K562 (cell line): ENCODE measurements around the gene TMEM45A. TPM values are rescaled to one million over a fixed set of nuclear protein-coding genes. Genes with fewer than 3 reads are reported as not detected.

ENCODE experiments used
- ATAC-seq: fragments of 200-7000 bp; cut with Tn5 transposase; 3 replicates; pipeline ENCODE4 v1.9.1; 2020; ENCODE audit warnings: moderate library complexity
- BruUV-seq: library from RNA; stranded (reverse); fragments of 400-500 nt; replicated peaks from 2 replicates; lab custom pipeline; 2021; lab: Mats Ljungman, UMichigan
- CTCF ChIA-PET: fragments of 300-600 bp; formaldehyde crosslinking; extraction: SDS; loops from one replicate; lab custom pipeline; 2021; ENCODE audit warnings: low intra/inter-chr PET ratio; lab: Yijun Ruan, JAX
- POLR2A ChIA-PET: fragments of 300-600, 350-650 bp; sonication (Branson Sonifier 250); formaldehyde crosslinking; extraction: SDS; loops from one replicate; lab custom pipeline; 2021; ENCODE audit warnings: antibody characterized with exemption, inconsistent platforms; lab: Yijun Ruan, JAX
- DNase-seq, 4 experiments: peaks; one replicate each; pipeline versions ENCODE4 v3.0.0 to v3.0.0-alpha.2; 2011 to 2018; ENCODE audit warnings: low spot score in 3 of 4, mixed read lengths in 3 of 4; ENCODE audit errors: extremely low read depth in 1 of 4
- FAIRE-seq: peaks from 2 replicates; lab custom pipeline; 2011; peaks lifted over from hg19 to GRCh38; lab: Jason Lieb, UNC
- H2AFZ ChIP-seq: 2 replicates; pipeline ENCODE4 v1.6.0; 2011; ENCODE audit warnings: low read depth, low read length, control low read depth, inconsistent platforms
- H3K27ac ChIP-seq: fragments of 200-600 bp; 3 replicates; pipeline ENCODE4 v1.8.0; 2011; ENCODE audit warnings: low read depth, mild to moderate bottlenecking, control low read depth, inconsistent platforms, low read length, moderate library complexity, mixed read lengths; ENCODE audit errors: extremely low read depth
- H3K27me3 ChIP-seq, 2 experiments: fragments of 300-600 bp in 1 of 2; 2 replicates in 1 of 2; 3 replicates in 1 of 2; pipeline versions ENCODE4 v1.6.0 to v1.8.0; 2011; ENCODE audit warnings: inconsistent platforms in 2 of 2, low read length in 2 of 2, mild to moderate bottlenecking in 1 of 2, mixed read lengths in 1 of 2, moderate library complexity in 1 of 2; ENCODE audit not compliant: control insufficient read depth in 2 of 2, insufficient read depth in 2 of 2
- H3K36me3 ChIP-seq: fragments of 300-600 bp; 3 replicates; pipeline ENCODE4 v1.8.0; 2011; ENCODE audit warnings: mild to moderate bottlenecking, low read length, inconsistent platforms; ENCODE audit not compliant: control insufficient read depth, insufficient read depth
- H3K4me1 ChIP-seq, 2 experiments: fragments of 200-600 bp in 1 of 2; replicated peaks in 1 of 2; 2 replicates in 1 of 2; 3 replicates in 1 of 2; pipeline versions ENCODE4 v1.5.1 to v1.8.0; 2011; ENCODE audit warnings: inconsistent platforms in 2 of 2, low read length in 2 of 2, mild to moderate bottlenecking in 1 of 2, mixed read lengths in 1 of 2, moderate library complexity in 1 of 2; ENCODE audit not compliant: control insufficient read depth in 2 of 2, insufficient read depth in 2 of 2
- H3K4me2 ChIP-seq: 2 replicates; pipeline ENCODE4 v1.6.1; 2011; ENCODE audit warnings: low read length, control low read depth, inconsistent platforms, mixed read lengths; ENCODE audit not compliant: insufficient read depth
- H3K4me3 ChIP-seq: fragments of 200-600 bp; sonication (generic), shearing (Covaris generic); 2 replicates; pipeline ENCODE4 v1.5.1; 2016; ENCODE audit warnings: control low read depth, inconsistent platforms
- H3K79me2 ChIP-seq: fragments of 200-600 bp; 3 replicates; pipeline ENCODE4 v1.8.0; 2011; ENCODE audit warnings: low read length, inconsistent platforms; ENCODE audit not compliant: control insufficient read depth, insufficient read depth
- H3K9ac ChIP-seq, 2 experiments: 2 replicates each; pipeline versions ENCODE4 v1.6.0 to v1.6.1; 2011; ENCODE audit warnings: low read depth in 2 of 2, low read length in 2 of 2, control low read depth in 1 of 2, inconsistent platforms in 1 of 2, mild to moderate bottlenecking in 1 of 2, mixed read lengths in 1 of 2; ENCODE audit not compliant: insufficient read depth in 1 of 2
- H3K9me1 ChIP-seq: one replicate; pipeline ENCODE4 v1.6.0; 2011; ENCODE audit warnings: inconsistent platforms, mild to moderate bottlenecking, low read length, moderate library complexity; ENCODE audit not compliant: control insufficient read depth, insufficient read depth
- H3K9me3 ChIP-seq: replicated peaks from 2 replicates; pipeline ENCODE4 v1.5.1; 2011; ENCODE audit warnings: low read depth, low read length, inconsistent platforms; ENCODE audit not compliant: control insufficient read depth, insufficient read depth
- H4K20me1 ChIP-seq: replicated peaks from 2 replicates; pipeline ENCODE4 v1.6.1; 2011; ENCODE audit warnings: low read length, inconsistent platforms, mixed read lengths; ENCODE audit not compliant: control insufficient read depth, insufficient read depth
- NUFIP1 ChIP-seq: fragments of 450-650 bp; IDR thresholded peaks from 2 replicates; pipeline ENCODE4 v1.6.1; 2018; ENCODE audit not compliant: partially characterized antibody
- PHTF2 ChIP-seq: fragments of 250-450 bp; sonication (Bioruptor Pico); IDR thresholded peaks from 2 replicates; pipeline ENCODE4 v1.5.0; 2021; ENCODE audit warnings: mild to moderate bottlenecking
- SREBF1 ChIP-seq: fragments of 150-350 bp; IDR thresholded peaks from 2 replicates; pipeline ENCODE4 v1.6.1; 2014; ENCODE audit warnings: antibody characterized with exemption, low read depth, low read length, borderline replicate concordance
- ZNF699 ChIP-seq: fragments of 250-450 bp; sonication (Bioruptor Pico); IDR thresholded peaks from 2 replicates; pipeline ENCODE4 v1.8.0; 2021; ENCODE audit warnings: mild to moderate bottlenecking, moderate library complexity; ENCODE audit not compliant: insufficient replicate concordance
- WGBS: fragments of 100-300 bp; shearing (Covaris generic); methylation state at CpG from one replicate; pipeline ENCODE4 v1.1.6; 2016; ENCODE audit warnings: low coverage, mixed read lengths; ENCODE audit not compliant: insufficient coverage; ENCODE audit errors: missing lambda C conversion rate; 5-methylcytosine and 5-hydroxymethylcytosine counted together
- in situ Hi-C: fragments of 300-500 bp; cut with MboI; formaldehyde crosslinking; loops from 4 replicates; pipeline ENCODE4 v1.15.0; 2018; ENCODE audit warnings: inconsistent platforms, mixed read lengths
- intact Hi-C: fragments of 100-400 bp; cut with micrococcal nuclease; formaldehyde crosslinking; loops from 2 replicates; pipeline ENCODE4 v1.14.2; 2022
- polyA plus RNA-seq, 8 experiments: library from polyadenylated mRNA; depleted of rRNA in 4 of 8; stranded (reverse) in 5 of 8; unstranded in 3 of 8; fragments of >200 nt; fragmentation: Nextera tagmentation in 2 of 8; fragmentation: Illumina TruSeq in 1 of 8; extraction: Ambion mirVana in 2 of 8; extraction: Trizol in 1 of 8; gene quantifications; 2 replicates each; pipeline versions ENCODE4 v1.2.1 to v1.2.3, GENCODE V29; 2011 to 2014; ENCODE audit warnings: inconsistent platforms in 1 of 8, missing spikeins in 1 of 8
- total RNA-seq, 7 experiments: library from RNA; depleted of rRNA in 6 of 7; stranded (reverse); fragments of >200 nt in 6 of 7; fragmentation: Illumina TruSeq in 2 of 7; extraction: Trizol in 2 of 7; gene quantifications; 2 replicates each; pipeline versions ENCODE4 v1.2.1 to v1.2.3, GENCODE V29; 2011 to 2021; ENCODE audit warnings: low replicate concordance in 1 of 7
- TF ChIP-seq, protein P1 (sequence below): fragments of 450-650 bp; IDR thresholded peaks from 2 replicates; pipeline ENCODE4 v1.6.1; 2016; ENCODE audit warnings: low read depth
- TF ChIP-seq, protein P2 (sequence below): sonication (generic); formaldehyde crosslinking; IDR thresholded peaks from 2 replicates; pipeline ENCODE4 v1.8.1; 2023; ENCODE audit warnings: mild to moderate bottlenecking, missing genetic modification reagents, moderate library complexity
- TF ChIP-seq, protein P3 (sequence below): fragments of 450-650 bp; IDR thresholded peaks from 2 replicates; pipeline ENCODE4 v1.7.1; 2018; ENCODE audit warnings: mild to moderate bottlenecking, low read depth; ENCODE audit not compliant: partially characterized antibody
- TF ChIP-seq, protein P4 (sequence below): IDR thresholded peaks from 2 replicates; pipeline ENCODE4 v1.6.1; 2012; ENCODE audit warnings: low read depth, low read length, improper control_type of control experiment, borderline replicate concordance

Gene TMEM45A
- total and polyA plus RNA-seq, 9 of the 15 experiments (the other 6 are each of a cell fraction or from before 2014, with no cell fraction given), result 0.41 to 4.1 (median 0.95) TPM

DNA sequence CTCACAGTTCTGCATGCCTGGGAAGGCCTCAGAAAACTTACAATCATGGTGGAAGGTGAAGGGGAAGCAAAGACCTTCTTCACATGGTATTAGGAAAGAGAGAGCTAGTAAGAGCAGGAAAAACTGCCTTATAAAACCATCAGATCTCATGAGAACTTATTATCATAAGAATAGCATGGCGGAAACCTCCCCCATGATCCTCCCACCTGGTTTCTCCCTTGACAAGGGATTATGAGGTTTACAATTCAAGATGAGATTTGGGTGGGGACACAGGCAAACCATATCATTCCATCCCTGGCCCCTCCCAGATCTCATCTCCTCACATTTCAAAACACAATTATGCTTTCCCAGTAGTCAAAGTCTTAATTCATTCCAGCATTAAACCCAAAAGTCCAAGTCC lies 34.6 kb upstream of the TMEM45A start:
- Histone ChIP-seq H3K4me2 (no peak overlapping the region), H3K27me3 (no peaks in the 10 kb centered on the region), H3K9me1 (no peaks in the 10 kb centered on the region), H3K36me3 (no peaks in the 10 kb centered on the region), H3K4me1 (peaks cover 0 to 4% of the 10 kb centered on the region in 2 experiments; a peak in 1 of 5 replicates), H3K9me3 (no peaks in the 10 kb centered on the region), H3K79me2 (no peaks in the 10 kb centered on the region), H3K4me3 (no peak overlapping the region), H3K27ac (no peak overlapping the region), H2AFZ (no peak overlapping the region), H3K9ac (no peak overlapping the region), H4K20me1 (no peaks in the 10 kb centered on the region)
- WGBS, result 100% methylated on average over 1 of the region's 1 CpG
- ChIA-PET POLR2A (no interaction called here), CTCF (no interaction called here)
- DNase-seq (no peak), ATAC-seq (no peak), FAIRE-seq (no peak)
- no TSS peak for BruUV-seq
- in situ Hi-C loops (no loop called here), intact Hi-C loops (no loop called here)
- TF ChIP-seq ZNF699 (no peak), NUFIP1 (no peak), SREBF1 (no peak), PHTF2 (CRISPR knock-in tag) (no peak)
- TF ChIP-seq, protein P1, sequence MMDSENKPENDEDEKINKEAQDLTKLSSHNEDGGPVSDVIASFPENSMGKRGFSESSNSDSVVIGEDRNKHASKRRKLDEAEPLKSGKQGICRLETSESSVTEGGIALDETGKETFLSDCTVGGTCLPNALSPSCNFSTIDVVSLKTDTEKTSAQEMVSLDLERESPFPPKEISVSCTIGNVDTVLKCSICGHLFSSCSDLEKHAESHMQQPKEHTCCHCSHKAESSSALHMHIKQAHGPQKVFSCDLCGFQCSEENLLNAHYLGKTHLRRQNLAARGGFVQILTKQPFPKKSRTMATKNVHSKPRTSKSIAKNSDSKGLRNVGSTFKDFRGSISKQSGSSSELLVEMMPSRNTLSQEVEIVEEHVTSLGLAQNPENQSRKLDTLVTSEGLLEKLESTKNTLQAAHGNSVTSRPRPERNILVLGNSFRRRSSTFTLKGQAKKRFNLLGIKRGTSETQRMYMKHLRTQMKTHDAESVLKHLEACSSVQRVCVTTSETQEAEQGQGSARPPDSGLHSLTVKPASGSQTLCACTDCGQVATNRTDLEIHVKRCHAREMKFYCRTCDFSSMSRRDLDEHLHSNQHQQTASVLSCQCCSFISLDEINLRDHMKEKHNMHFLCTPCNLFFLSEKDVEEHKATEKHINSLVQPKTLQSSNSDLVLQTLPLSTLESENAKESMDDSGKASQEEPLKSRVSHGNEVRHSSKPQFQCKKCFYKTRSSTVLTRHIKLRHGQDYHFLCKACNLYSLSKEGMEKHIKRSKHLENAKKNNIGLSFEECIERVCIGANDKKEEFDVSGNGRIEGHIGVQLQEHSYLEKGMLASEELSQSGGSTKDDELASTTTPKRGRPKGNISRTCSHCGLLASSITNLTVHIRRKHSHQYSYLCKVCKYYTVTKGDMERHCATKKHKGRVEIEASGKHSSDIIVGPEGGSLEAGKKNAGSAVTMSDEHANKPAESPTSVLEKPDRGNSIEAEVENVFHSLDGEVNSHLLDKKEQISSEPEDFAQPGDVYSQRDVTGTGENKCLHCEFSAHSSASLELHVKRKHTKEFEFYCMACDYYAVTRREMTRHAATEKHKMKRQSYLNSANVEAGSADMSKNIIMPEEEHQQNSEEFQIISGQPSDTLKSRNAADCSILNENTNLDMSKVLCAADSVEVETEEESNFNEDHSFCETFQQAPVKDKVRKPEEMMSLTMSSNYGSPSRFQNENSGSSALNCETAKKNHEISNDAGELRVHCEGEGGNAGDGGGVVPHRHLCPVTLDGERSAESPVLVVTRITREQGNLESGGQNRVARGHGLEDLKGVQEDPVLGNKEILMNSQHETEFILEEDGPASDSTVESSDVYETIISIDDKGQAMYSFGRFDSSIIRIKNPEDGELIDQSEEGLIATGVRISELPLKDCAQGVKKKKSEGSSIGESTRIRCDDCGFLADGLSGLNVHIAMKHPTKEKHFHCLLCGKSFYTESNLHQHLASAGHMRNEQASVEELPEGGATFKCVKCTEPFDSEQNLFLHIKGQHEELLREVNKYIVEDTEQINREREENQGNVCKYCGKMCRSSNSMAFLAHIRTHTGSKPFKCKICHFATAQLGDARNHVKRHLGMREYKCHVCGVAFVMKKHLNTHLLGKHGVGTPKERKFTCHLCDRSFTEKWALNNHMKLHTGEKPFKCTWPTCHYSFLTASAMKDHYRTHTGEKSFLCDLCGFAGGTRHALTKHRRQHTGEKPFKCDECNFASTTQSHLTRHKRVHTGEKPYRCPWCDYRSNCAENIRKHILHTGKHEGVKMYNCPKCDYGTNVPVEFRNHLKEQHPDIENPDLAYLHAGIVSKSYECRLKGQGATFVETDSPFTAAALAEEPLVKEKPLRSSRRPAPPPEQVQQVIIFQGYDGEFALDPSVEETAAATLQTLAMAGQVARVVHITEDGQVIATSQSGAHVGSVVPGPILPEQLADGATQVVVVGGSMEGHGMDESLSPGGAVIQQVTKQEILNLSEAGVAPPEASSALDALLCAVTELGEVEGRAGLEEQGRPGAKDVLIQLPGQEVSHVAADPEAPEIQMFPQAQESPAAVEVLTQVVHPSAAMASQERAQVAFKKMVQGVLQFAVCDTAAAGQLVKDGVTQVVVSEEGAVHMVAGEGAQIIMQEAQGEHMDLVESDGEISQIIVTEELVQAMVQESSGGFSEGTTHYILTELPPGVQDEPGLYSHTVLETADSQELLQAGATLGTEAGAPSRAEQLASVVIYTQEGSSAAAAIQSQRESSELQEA, result no peak
- TF ChIP-seq, protein P2, sequence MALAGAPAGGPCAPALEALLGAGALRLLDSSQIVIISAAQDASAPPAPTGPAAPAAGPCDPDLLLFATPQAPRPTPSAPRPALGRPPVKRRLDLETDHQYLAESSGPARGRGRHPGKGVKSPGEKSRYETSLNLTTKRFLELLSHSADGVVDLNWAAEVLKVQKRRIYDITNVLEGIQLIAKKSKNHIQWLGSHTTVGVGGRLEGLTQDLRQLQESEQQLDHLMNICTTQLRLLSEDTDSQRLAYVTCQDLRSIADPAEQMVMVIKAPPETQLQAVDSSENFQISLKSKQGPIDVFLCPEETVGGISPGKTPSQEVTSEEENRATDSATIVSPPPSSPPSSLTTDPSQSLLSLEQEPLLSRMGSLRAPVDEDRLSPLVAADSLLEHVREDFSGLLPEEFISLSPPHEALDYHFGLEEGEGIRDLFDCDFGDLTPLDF (CRISPR knock-in tag), result no peak
- TF ChIP-seq, protein P3, sequence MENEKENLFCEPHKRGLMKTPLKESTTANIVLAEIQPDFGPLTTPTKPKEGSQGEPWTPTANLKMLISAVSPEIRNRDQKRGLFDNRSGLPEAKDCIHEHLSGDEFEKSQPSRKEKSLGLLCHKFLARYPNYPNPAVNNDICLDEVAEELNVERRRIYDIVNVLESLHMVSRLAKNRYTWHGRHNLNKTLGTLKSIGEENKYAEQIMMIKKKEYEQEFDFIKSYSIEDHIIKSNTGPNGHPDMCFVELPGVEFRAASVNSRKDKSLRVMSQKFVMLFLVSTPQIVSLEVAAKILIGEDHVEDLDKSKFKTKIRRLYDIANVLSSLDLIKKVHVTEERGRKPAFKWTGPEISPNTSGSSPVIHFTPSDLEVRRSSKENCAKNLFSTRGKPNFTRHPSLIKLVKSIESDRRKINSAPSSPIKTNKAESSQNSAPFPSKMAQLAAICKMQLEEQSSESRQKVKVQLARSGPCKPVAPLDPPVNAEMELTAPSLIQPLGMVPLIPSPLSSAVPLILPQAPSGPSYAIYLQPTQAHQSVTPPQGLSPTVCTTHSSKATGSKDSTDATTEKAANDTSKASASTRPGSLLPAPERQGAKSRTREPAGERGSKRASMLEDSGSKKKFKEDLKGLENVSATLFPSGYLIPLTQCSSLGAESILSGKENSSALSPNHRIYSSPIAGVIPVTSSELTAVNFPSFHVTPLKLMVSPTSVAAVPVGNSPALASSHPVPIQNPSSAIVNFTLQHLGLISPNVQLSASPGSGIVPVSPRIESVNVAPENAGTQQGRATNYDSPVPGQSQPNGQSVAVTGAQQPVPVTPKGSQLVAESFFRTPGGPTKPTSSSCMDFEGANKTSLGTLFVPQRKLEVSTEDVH, result no peak
- TF ChIP-seq, protein P4, sequence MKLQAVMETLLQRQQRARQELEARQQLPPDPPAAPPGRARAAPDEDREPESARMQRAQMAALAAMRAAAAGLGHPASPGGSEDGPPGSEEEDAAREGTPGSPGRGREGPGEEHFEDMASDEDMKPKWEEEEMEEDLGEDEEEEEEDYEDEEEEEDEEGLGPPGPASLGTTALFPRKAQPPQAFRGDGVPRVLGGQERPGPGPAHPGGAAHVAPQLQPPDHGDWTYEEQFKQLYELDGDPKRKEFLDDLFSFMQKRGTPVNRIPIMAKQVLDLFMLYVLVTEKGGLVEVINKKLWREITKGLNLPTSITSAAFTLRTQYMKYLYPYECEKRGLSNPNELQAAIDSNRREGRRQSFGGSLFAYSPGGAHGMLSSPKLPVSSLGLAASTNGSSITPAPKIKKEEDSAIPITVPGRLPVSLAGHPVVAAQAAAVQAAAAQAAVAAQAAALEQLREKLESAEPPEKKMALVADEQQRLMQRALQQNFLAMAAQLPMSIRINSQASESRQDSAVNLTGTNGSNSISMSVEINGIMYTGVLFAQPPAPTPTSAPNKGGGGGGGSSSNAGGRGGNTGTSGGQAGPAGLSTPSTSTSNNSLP, result no peak
